Trophoblast cell (in vitro differentiated cells and primary cell): Measurements from ENCODE around the gene SMTNL2.
"Not testable (repeated sequence)": the region's sequence is repeated elsewhere in the genome, so short reads cannot be mapped to it uniquely, and the experiment has no call there.

Experiments
- DNase-seq, 2 donors: peaks; one replicate each; pipeline ENCODE4 v3.0.0-alpha.2; 2016
- H2AFZ ChIP-seq: 2 replicates; pipeline ENCODE4 v1.6.1; 2013; ENCODE audit warnings: low read length, moderate library complexity, mild to moderate bottlenecking; ENCODE audit not compliant: insufficient read depth, poor library complexity
- H2AK5ac ChIP-seq: 2 replicates; pipeline ENCODE4 v1.6.1; 2013; ENCODE audit warnings: mild to moderate bottlenecking, low read length
- H2BK120ac ChIP-seq: 2 replicates; pipeline ENCODE4 v1.6.1; 2013; ENCODE audit warnings: low read length, mild to moderate bottlenecking, moderate library complexity; ENCODE audit not compliant: insufficient read depth, poor library complexity
- H2BK12ac ChIP-seq: 2 replicates; pipeline ENCODE4 v1.6.1; 2013; ENCODE audit warnings: mild to moderate bottlenecking, low read length, moderate library complexity
- H2BK5ac ChIP-seq: 2 replicates; pipeline ENCODE4 v1.6.1; 2013; ENCODE audit warnings: low read length, low read depth, moderate library complexity, mild to moderate bottlenecking; ENCODE audit not compliant: poor library complexity
- H3K14ac ChIP-seq: 2 replicates; pipeline ENCODE4 v1.6.1; 2013; ENCODE audit warnings: mild to moderate bottlenecking, low read length
- H3K18ac ChIP-seq: 2 replicates; pipeline ENCODE4 v1.6.1; 2013; ENCODE audit warnings: mild to moderate bottlenecking, low read length
- H3K23ac ChIP-seq: 2 replicates; pipeline ENCODE4 v1.6.1; 2013; ENCODE audit warnings: low read length
- H3K27ac ChIP-seq: 2 replicates; pipeline ENCODE4 v1.5.1; 2013; ENCODE audit warnings: low read depth, mild to moderate bottlenecking, inconsistent platforms, low read length, moderate library complexity
- H3K27me3 ChIP-seq: 2 replicates; pipeline ENCODE4 v1.6.1; 2013; ENCODE audit warnings: inconsistent platforms, mild to moderate bottlenecking, low read length, moderate library complexity; ENCODE audit not compliant: insufficient read depth
- H3K36me3 ChIP-seq, 2 experiments: 1 replicate in 1 of 2; 2 replicates in 1 of 2; pipeline ENCODE4 v1.6.1; 2013; ENCODE audit warnings: low read length in 2 of 2, mild to moderate bottlenecking in 2 of 2, moderate library complexity in 1 of 2; ENCODE audit not compliant: insufficient read depth in 2 of 2, control insufficient read depth in 1 of 2
- H3K4ac ChIP-seq: 2 replicates; pipeline ENCODE4 v1.6.1; 2013; ENCODE audit warnings: low read depth, mild to moderate bottlenecking, low read length, moderate library complexity
- H3K4me1 ChIP-seq, 2 experiments: 1 replicate in 1 of 2; 2 replicates in 1 of 2; pipeline ENCODE4 v1.6.1; 2013; ENCODE audit warnings: low read length in 2 of 2, mild to moderate bottlenecking in 2 of 2, moderate library complexity in 1 of 2; ENCODE audit not compliant: insufficient read depth in 2 of 2, control insufficient read depth in 1 of 2
- H3K4me2 ChIP-seq: 2 replicates; pipeline ENCODE4 v1.6.1; 2013; ENCODE audit warnings: inconsistent platforms, mild to moderate bottlenecking, low read length, moderate library complexity
- H3K4me3 ChIP-seq: 2 replicates; pipeline ENCODE4 v1.5.1; 2013; ENCODE audit warnings: mild to moderate bottlenecking, low read depth, low read length, inconsistent platforms
- H3K79me1 ChIP-seq: one replicate; pipeline ENCODE4 v1.6.1; 2013; ENCODE audit warnings: low read length
- H3K79me2 ChIP-seq: 2 replicates; pipeline ENCODE4 v1.6.1; 2013; ENCODE audit warnings: low read length, mild to moderate bottlenecking; ENCODE audit not compliant: control insufficient read depth, insufficient read depth, poor library complexity
- H3K9ac ChIP-seq: 2 replicates; pipeline ENCODE4 v1.6.1; 2013; ENCODE audit warnings: mild to moderate bottlenecking, low read length
- H3K9me3 ChIP-seq: 2 replicates; pipeline ENCODE4 v1.6.1; 2013; ENCODE audit warnings: low read depth, mild to moderate bottlenecking, control low read depth, inconsistent platforms, low read length; ENCODE audit not compliant: insufficient read depth
- H4K12ac ChIP-seq: 2 replicates; pipeline ENCODE4 v1.6.1; 2013; ENCODE audit warnings: low read depth, mild to moderate bottlenecking, low read length, moderate library complexity
- H4K8ac ChIP-seq: 2 replicates; pipeline ENCODE4 v1.6.1; 2013; ENCODE audit warnings: low read depth, mild to moderate bottlenecking, low read length, moderate library complexity
- H4K91ac ChIP-seq: one replicate; pipeline ENCODE4 v1.6.1; 2013; ENCODE audit warnings: low read depth, mild to moderate bottlenecking, low read length, moderate library complexity
- WGBS: extraction: QIAGEN DNeasy Blood & Tissue Kit; methylation state at CpG from one replicate; pipeline ENCODE4 v1.1.7; 2013; ENCODE audit warnings: missing lambda C conversion rate; ENCODE audit not compliant: insufficient read length, insufficient coverage; ENCODE audit errors: extremely low coverage; 5-methylcytosine and 5-hydroxymethylcytosine counted together

The SMTNL2 gene

DNA sequence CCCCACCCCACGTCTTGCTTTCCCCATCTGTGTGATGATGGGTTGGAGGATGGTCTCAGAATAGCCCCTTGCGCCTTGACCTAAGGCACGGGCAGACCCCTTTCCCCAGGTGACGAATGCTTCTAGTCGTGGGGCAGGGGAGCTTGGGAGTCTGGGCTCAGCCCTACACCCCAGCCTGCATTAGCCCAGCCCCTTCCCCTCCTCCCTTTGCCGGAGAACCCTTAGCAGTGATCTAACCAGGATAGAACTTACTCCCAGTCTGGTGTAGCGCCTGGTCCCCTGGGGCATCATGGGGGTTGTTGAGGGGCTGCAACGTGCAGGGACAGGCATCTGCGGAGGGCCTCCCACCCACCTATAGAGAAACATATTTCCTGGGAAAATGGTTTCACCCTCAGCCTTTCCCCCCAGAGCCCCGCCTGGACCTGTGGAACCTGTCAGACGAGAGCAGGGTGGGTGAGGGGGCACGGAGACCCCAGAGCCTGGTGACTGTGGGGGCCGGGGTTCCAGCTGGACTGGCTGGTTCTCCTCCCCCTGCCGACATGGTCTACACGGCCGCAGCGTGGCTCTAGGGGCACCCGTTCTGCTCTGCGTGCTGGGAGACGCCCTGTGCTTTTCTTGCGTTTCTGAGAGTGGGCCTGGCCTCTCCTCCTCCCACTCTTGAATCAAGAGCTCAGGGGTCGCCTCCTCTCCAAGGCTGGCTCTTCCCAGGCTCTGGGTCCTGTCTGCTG lies 4.7 kb downstream of the SMTNL2 start:
- H3K27me3 ChIP-seq: no peaks in the 10 kb centered on the region
- peak overlapping the region; percentile 98 for H2BK12ac ChIP-seq
- H2BK5ac ChIP-seq: peak overlapping the region; percentile 92

DNA sequence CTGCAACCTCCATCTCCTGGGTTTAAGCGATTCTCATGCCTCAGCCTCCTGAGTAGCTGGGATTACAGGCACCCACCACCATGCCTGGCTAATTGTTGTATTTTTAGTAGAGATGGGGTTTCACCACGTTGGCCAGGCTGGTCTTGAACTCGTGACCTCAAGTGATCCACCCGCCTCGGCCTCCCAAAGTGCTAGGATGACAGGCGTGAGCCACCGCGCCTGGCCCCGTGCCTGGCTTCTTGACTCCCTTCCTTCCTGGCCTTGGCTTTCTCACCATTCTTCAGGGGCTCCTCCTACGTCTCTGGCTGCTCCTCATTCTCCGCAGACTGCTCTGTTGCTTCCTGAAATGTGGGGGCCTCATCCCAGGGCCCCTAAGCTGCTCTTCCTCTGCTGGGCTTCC lies 5.7 kb downstream of the SMTNL2 start:
- no CpG with 5 or more reads among the region's 11 CpGs for whole genome bisulfite sequencing

More for the DNA sequence above, 4.7 kb downstream of the SMTNL2 start:
- Histone ChIP-seq H3K4me3 (no peak overlapping the region), H3K18ac (peak overlapping the region; percentile 95), H3K79me2 (peaks cover 61% of the 10 kb centered on the region), H3K36me3 (peaks cover 19 to 26% of the 10 kb centered on the region in 2 experiments), H3K14ac (peak overlapping the region; percentile 96), H3K9me3 (peaks cover 1% of the 10 kb centered on the region), H3K4ac (peak overlapping the region; percentile 97), H3K9ac (no peak overlapping the region), H4K12ac (peak overlapping the region; percentile 54), H3K79me1 (peaks cover 48% of the 10 kb centered on the region), H4K8ac (peak overlapping the region; percentile 89), H2BK120ac (peak overlapping the region; percentile 96), H3K23ac (no peak overlapping the region), H3K27ac (peak overlapping the region; percentile 84), H4K91ac (peak overlapping the region; percentile 99), H3K4me2 (peak overlapping the region; percentile 39), H2AK5ac (peak overlapping the region; percentile 99), H2AFZ (peak overlapping the region; percentile 49), H3K4me1 (peaks cover 54 to 67% of the 10 kb centered on the region in 2 experiments)
- WGBS: no CpG with 5 or more reads among the region's 22 CpGs
- DNase-seq: no peak

DNA sequence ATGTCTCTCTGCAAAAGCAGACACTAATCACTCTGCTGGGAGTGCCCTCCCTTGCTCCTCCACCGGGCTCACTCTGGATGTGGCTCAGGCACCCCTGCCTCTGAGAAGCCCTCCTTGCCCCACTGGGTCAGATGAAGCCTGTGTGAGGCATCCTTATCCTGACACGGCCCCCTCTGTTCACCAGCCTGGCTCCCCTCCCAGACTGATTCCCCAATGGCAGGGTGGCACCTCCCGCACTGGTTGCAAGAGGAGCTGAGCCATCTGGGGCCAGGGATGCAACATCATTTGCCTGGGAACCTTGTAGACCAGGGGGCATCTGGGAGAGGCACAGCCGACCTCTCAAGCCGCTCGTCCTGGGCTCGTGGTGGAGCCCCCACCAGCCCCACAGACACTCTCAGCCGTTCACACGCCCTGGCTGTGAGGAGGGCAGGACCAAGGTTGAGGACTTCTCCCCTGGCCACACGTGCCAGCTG lies 6.7 kb downstream of the SMTNL2 start:
- Histone ChIP-seq H3K79me1 (peaks cover 41% of the 10 kb centered on the region), H3K4me3 (no peak overlapping the region), H2BK5ac (no peak overlapping the region), H2AFZ (no peak overlapping the region), H3K27ac (no peak overlapping the region), H4K8ac (no peak overlapping the region), H3K14ac (no peak overlapping the region), H2AK5ac (peak overlapping the region; percentile 23), H3K18ac (peak overlapping the region; percentile 31), H3K4ac (peak overlapping the region; percentile 29), H2BK12ac (peak overlapping the region; percentile 26), H3K4me2 (no peak overlapping the region), H3K79me2 (peaks cover 46% of the 10 kb centered on the region), H4K12ac (no peak overlapping the region), H3K23ac (no peak overlapping the region), H4K91ac (peak overlapping the region; percentile 29), H3K36me3 (peaks cover 29 to 35% of the 10 kb centered on the region in 2 experiments), H3K27me3 (no peaks in the 10 kb centered on the region), H3K9ac (no peak overlapping the region), H3K4me1 (peaks cover 63 to 71% of the 10 kb centered on the region in 2 experiments), H2BK120ac (no peak overlapping the region), H3K9me3 (no peaks in the 10 kb centered on the region)
- DNase-seq: no peak
- no CpG with 5 or more reads among the region's 10 CpGs for WGBS

More for the DNA sequence above, 5.7 kb downstream of the SMTNL2 start:
- peaks cover 58 to 71% of the 10 kb centered on the region in 2 experiments for H3K4me1 ChIP-seq
- peaks cover 53% of the 10 kb centered on the region for H3K79me2 ChIP-seq
- H2AK5ac ChIP-seq, H3K4me3 ChIP-seq, H3K18ac ChIP-seq, H2BK5ac ChIP-seq, H4K8ac ChIP-seq, H3K27ac ChIP-seq, H3K27me3 ChIP-seq, H2BK12ac ChIP-seq, H3K4me2 ChIP-seq, H3K14ac ChIP-seq, H3K23ac ChIP-seq, H2AFZ ChIP-seq, H2BK120ac ChIP-seq, DNase-seq, H3K9me3 ChIP-seq, H3K9ac ChIP-seq, H4K91ac ChIP-seq, H4K12ac ChIP-seq: not testable (repeated sequence)
- peaks cover 43% of the 10 kb centered on the region for H3K79me1 ChIP-seq
- peak overlapping the region; percentile 29 for H3K4ac ChIP-seq
- peaks cover 21 to 28% of the 10 kb centered on the region in 2 experiments for H3K36me3 ChIP-seq

- Histone ChIP-seq H3K27me3 (no peaks in the 10 kb centered on the region), H4K8ac (no peak overlapping the region), H3K36me3 (peaks cover 34 to 40% of the 10 kb centered on the region in 2 experiments), H3K4me3 (no peak overlapping the region), H3K18ac (no peak overlapping the region), H2BK120ac (no peak overlapping the region), H4K91ac (peak overlapping the region; percentile 29), H2AK5ac (no peak overlapping the region), H3K79me2 (peaks cover 43% of the 10 kb centered on the region), H3K4me1 (peaks cover 61 to 69% of the 10 kb centered on the region in 2 experiments), H2BK5ac (no peak overlapping the region), H3K27ac (no peak overlapping the region), H3K79me1 (peaks cover 39% of the 10 kb centered on the region), H4K12ac (no peak overlapping the region), H3K4ac (peak overlapping the region; percentile 29), H3K14ac (no peak overlapping the region), H3K9me3 (no peaks in the 10 kb centered on the region), H2AFZ (no peak overlapping the region), H3K9ac (no peak overlapping the region), H2BK12ac (no peak overlapping the region), H3K23ac (no peak overlapping the region), H3K4me2 (no peak overlapping the region)
- WGBS: no CpG with 5 or more reads among the region's 12 CpGs
- no peak for DNase-seq
Observed at GRCh38 chr17:4591529-4591928, 7.2 kb downstream of the SMTNL2 start.
